GDM1 (cell line): Measurements from ENCODE around the gene TNFRSF17.
"Not testable (repeated sequence)": the region's sequence is repeated elsewhere in the genome, so short reads cannot be mapped to it uniquely, and the experiment has no call there.

Source experiments
- DNase-seq: peaks from one replicate; lab custom pipeline; 2025; lab: John Stamatoyannopoulos, UW

The TNFRSF17 gene

DNA sequence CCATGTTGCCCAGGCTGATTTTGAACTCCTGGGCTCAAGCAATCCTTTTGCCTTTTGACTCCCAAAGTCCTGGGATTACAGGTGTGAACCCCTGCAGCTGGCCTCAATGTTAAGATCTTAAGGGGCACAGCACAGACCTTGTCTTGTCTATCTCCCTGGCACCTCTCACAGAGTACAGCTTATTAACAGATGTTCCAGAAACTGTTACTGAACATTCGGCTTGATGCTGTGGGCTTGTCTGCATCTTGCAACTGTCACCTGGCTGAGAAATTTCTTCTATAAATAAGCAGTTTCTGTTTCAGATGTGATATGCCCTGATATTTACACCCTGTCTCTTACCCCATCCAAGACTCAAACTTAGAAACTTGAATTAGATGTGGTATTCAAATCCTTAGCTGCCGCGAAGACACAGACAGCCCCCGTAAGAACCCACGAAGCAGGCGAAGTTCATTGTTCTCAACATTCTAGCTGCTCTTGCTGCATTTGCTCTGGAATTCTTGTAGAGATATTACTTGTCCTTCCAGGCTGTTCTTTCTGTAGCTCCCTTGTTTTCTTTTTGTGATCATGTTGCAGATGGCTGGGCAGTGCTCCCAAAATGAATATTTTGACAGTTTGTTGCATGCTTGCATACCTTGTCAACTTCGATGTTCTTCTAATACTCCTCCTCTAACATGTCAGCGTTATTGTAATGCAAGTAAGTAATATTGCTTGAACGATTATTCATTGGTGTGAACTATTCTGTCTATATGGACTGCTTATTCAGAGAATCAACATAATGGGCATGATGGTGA lies at the start of gene TNFRSF17:
TNFRSF17 (plus strand) TSS at position 450 of the 791 bp plus-strand sequence; CDS start at position 565, 115 bp downstream.
- no peak for DNase-seq

DNA sequence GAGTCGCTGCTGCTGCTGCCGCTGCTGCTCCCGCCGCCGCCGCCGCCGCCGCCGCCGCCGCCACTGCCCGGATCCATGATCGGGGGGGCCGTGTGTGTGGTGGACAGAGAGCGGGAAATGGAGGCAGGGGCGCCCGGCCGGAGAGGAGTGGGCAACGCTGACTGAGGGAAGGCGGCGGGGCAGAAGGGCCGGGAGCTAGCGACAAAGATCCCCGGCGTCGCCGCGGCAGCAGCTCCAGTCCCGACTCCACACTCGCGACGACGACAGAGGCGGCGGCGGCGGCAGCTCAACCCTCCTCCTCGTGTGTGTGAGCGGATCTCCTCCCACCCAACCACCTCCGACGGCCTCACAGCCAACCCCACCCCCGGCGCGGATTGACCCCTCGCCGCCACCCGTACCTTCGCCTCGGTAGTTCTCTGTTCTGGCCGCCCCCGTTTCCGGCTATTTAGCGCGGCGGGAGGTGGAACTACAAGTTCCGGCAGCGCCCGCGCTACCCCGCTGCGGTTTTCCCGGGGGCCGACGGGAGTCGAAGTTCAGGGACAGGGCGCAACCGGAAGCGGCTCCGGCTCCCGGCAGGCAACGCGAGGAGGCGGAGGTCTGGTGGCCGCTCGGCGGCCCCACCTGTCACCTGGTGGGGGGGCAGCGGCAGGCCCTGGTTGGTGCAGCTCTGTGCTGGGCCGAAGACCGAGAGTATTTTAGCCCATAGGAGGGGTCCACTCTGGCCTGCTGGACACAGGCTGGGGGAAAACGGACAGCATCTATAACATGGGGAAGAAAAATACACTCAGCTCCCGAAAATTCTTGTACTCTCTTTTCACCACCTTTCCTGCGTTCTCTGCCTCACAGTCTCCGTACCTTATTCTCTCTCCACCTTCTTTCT lies 49.1 kb upstream of the TNFRSF17 start, which contains the start of gene GSPT1:
GSPT1 (minus strand) TSS at position 313 of the 880 bp plus-strand sequence; CDS start at position 77, 236 bp downstream.
- peak; percentile 98 for DNase-seq

DNA sequence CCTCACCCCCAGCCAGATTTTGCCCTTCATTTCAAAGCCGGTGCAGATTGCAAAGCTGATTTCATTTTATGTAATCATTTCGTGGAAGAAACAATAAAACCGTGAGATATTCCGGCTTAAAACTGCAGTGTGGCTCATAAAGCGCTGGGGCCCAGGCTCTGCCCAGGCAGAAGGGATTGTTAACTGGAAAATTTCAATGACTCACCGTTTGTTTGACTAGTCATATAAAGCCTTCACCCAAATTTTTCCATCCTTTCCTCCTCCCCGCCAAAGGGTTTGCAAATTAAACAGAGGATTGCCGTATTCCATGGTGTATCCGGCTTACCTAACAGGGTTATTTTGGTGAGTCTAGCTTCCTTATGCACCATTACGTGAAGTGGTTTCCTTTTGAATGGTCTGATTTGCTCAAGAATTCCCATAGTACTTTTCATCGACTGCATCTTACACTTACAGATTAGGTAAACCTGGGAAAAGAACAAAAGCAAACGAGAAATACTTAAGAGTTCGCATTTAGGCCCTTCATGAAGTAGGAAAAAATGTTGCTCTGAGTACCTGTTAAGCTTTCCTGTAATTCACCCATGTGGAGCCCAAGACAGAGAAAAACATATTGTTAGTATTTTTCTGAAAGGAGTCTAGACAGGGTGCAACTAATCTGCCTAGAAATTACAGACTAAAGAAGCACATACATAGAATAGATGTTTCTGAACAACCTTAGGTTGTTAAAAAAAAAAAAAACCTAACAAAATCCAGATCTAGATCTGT lies 48.3 kb upstream of the TNFRSF17 start:
- DNase-seq, result no peak

DNA sequence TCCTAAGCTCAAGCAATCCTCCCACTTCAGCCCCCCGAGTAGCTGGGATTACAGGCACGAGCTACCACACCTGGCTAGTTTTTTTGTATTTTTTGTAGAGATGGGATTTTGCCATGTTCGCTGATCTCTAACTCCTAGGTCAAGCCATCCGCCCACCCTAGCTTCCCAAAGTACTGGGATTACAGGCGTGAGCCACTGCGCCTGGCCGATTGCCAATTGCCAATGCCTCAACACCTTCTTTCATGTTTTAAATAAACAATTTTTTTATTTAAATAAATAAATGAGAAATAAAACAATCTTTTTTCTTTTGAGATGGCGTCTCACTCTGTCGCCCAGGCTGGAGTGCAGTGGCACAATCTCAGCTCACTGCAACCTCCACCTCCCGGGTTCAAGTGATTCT lies 41.0 kb upstream of the TNFRSF17 start:
- DNase-seq, result not testable (repeated sequence)

DNA sequence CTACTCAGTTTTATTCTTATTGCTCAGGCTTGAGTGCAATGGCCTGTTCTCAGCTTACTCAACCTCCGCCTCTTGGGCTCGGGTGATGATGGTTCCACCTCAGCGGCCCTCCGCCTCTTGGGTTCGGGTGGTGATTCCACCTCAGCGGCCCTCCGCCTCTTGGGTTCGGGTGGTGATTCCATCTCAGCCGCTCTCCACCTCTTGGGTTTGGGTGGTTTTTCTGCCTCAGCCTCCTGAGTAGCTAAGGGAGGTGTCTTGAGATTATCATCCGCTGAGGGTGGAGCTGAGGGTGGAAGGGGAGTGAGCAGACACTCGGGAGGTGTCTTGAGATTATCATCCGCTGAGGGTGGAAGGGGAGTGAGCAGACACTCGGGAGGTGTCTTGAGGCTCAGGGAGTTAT lies 37.7 kb upstream of the TNFRSF17 start:
- DNase-seq, result not testable (repeated sequence)

DNA sequence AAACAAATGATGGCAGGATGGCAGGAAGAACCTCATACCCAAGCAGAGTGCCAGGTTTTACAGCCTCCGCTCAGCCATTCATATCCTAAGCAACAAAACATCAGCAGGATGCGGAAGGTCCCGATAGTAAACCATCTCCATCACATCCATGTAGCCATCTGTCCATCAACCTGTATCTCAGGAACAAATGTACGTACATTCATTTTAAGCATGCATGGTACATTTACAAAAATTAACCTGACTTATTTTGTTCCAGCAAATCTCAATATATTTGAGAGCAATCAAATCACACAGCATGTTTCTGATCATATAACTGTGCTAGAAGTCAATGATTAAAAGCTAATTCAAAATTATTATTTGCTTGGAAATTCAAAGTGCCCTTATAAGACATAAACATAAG lies 23.1 kb upstream of the TNFRSF17 start, which contains the start of gene NPIPB2:
NPIPB2 (minus strand) TSS at position 101 of the 400 bp plus-strand sequence; CDS start at position 101, 0 bp downstream.
- not testable (repeated sequence) for DNase-seq

DNA sequence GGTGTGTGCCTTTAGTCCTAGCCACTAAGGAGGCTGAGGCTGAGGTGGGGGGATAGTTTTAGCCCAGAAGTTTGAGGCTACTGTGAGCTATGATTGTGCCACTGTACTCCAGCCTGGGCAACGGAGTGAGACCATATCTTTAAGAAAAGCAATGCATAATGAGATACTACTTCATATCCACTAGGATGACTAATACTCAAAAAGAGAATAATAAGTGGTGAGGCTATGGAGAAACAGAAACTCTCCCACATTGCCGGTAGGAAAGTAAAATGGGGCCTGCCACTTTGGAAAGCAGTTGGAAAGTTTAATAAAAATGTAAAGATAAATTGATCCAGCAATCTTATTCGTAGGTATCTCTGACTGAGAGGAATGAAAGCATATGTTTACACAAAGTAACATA lies 18.6 kb upstream of the TNFRSF17 start:
- DNase-seq, result no peak

DNA sequence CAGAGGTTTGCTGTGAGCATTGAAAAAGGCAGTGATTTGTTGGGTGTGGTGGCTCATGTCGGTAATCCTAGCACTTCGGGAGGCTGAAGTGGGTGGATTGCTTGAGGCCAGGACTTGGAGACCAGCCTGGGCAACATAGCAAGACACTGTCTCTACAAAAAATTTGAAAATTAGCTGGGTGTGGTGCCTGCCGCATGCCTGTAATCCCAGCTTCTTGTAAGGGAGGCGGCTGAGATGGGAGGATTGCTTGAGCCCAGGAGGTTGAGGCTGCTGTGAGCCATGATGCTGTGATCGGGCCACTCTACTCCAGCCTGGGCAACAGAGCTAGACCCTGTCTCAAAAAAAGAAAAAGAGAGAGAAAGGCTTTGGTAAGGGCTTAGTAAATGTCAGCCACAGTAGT lies 16.2 kb upstream of the TNFRSF17 start:
- no peak for DNase-seq

DNA sequence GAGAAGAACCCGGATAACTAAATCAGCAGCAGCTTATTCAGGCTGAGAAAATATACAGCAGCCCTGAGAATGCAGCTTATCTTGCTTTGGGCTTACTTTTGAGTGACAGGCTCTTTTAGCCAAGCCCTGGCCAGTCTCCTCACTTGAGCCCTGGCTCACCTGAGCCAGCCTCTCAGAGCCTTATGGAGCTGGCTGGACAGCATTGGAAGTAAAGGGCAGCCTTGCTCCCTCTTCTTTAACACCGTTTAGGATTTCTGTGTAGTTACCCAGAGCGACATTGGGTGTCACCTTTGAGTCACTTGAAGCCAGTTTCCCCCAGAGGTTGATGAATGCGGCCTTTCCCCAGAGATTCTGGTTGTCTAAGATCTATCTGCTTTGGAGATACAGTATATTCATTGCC lies 15.5 kb upstream of the TNFRSF17 start:
- DNase-seq, result peak; percentile 4

DNA sequence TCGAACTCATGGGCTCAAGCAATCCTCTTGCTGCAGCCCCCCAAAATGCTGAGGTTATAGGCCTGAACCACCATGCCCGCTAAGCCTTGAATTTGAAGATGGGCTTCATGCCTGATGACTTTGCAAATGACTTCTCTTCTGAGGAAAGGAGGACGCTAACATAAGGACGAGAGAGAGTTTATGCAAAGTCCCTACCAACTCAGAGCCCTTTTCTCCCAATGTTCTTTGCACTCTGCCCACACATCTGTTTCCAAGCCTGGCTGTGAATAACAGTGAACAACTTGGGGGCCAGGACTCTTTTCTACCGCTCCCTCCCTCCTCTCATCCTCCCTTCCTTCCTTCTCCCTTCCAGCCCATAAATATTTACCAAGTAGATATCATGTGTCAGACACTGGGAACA lies 14.6 kb upstream of the TNFRSF17 start:
- no peak for DNase-seq

DNA sequence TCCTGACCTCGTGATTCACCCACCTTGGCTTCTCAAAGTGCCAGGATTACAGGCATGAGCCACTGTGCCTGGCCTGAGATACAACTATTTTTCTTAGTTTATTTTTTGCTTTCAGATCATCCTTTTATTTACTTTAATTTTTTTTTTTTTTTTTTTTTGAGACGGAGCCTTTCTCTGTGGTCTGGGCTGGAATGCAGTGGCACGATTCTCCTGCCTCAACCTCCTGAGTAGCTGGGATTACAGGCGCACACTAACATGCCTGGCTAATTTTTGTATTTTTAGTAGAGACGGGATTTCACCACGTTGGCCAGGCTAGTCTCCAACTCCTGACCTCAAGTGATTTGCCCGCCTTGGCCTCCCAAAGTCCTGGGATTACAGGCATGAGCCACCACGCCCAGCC lies 11.4 kb upstream of the TNFRSF17 start:
- DNase-seq, result not testable (repeated sequence)

DNA sequence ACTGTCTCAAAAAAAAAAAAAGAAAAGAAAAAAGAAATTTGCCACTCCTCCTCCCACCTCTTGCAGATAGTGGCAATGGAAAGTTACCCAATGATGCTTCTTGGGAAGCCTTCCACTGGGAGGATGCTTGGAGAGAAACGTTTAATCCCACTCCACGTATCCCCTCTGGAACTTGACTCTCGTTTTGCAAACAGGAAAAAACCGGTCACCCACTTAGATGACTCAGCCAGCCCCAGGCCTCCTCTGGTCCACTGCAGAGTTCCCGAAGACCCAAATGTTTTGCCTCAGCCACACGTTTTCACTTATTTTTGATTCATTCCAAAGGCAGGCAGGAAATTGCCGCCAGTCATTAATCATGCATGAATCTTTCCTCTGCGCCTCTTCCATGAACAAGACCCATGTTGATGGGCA lies 9.3 kb upstream of the TNFRSF17 start:
- DNase-seq, result no peak

DNA sequence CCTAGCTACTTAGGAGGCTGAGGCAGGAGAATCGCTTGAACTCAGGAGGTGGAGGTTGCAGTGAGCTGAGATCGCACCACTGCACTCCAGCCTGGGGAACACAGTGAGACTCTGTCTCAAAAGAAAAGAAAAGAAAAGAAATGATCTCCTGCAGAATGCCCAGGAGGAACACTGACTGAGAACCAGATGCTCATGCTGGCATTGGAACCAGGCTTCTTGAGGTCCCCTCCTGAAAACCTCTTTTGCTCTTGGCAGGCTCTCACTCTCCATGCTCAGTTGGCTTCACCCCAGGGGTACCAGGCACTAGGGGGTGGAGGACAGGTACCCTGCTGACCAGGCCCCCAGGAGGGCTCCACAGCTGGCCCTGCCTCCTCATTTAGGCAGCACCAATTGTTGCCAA lies 8.5 kb upstream of the TNFRSF17 start:
- no peak for DNase-seq

DNA sequence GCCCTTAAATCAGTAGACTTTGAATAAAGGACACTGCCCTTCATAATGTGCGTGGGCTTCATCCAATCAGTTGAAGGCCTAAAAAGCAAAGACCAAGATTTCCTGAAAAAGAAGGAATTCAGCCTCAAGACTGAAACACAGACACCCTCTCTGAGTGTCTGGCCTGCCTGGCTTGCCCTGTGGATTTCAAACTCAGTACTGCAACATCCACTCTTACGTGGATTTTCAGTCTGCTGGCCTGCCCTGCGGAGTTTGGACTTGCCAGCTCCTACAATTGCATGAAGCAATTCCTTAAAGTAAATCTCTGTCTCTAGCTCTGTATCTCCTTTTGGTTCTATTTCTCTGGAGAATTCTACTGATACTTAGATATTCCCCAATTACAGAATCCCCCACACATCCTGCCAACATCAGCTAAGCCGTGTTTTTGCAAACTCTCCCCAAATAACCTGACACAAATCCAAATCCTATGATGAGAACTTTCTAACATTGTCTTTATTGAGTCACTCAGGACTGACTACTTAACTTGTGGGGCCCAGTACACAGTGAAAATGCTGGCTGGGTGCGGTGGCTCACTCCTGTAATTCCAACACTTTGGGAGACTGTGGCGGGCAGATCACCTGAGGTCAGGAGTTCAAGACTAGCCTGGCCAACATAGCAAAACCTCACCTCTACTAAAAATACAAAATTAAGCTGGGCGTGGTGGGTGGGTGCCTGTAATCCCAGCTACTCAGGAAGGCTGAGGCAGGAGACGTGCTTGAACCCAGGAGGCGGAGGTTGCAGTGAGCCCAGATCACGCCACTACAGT lies 7.2 kb upstream of the TNFRSF17 start:
- DNase-seq, result no peak

DNA sequence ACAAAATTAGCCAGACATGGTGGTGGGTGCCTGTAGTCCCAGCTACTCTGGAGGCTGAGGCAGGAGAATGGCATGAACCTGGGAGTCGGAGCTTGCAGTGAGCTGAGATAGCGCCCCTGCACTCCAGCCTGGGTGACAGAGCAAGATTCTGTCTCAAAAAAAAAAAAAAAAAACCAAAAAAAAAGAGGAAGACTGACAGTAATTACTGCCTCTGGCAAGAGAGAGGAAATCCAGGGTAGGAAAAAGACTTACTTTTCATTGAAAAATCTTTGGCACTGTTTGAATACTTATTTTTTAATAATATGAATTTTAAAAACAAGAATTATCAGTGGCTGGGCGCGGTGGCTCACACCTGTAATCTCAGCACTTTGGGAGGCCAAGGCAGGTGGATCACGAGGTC lies 2.6 kb upstream of the TNFRSF17 start:
- DNase-seq, result not testable (repeated sequence)

DNA sequence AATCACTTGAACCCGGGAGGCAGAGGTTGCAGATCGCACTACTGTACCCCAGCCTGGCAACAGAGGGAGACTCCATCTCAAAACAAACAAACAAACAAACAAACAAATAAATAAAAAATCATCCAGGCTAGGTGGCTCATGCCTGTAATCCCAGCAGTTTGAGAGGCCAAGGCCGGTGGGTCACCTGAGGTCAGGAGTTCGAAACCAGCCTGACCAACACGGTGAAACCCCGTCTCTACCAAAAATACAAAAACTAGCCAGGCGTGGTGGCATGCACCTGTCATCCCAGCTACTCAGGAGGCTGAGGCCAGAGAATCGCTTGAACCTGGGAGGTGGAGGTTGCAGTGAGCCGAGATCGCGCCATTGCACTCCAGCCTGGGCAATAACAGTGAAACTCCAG lies 2.0 kb upstream of the TNFRSF17 start:
- DNase-seq, result not testable (repeated sequence)

DNA sequence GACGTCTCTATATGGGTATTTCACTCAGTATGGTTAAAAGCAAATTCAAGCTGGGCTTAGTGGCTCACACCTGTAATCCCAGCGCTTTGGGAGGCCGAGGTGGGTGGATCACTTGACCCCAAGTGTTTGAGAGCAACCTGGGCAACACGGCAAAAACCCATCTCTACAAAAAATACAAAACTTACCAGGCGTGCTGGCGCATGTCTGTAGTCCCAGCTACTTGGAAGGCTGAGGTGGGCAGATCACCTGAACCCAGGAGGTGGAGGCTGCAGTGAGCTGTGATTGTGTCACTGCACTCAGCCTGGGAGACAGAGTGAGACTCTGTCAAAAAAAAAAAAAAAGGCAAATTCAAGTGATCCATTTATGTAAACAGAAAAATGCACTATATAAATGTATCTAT lies 1.3 kb upstream of the TNFRSF17 start:
- DNase-seq, result no peak

DNA sequence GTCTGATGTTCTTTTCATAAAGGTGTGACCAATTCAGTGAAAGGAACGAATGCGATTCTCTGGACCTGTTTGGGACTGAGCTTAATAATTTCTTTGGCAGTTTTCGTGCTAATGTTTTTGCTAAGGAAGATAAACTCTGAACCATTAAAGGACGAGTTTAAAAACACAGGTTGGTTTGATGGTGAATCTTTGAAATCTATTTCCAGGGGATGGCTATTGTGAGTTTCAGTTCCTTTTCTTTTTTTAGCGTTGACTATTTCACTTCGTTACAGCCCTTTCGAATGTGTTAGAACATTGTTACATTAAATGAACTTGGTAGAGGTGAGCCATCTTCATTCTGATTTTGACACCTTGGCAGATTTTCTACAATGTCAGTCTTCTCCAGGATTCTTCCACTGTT lies 1.2 kb downstream of the TNFRSF17 start:
- DNase-seq, result no peak

DNA sequence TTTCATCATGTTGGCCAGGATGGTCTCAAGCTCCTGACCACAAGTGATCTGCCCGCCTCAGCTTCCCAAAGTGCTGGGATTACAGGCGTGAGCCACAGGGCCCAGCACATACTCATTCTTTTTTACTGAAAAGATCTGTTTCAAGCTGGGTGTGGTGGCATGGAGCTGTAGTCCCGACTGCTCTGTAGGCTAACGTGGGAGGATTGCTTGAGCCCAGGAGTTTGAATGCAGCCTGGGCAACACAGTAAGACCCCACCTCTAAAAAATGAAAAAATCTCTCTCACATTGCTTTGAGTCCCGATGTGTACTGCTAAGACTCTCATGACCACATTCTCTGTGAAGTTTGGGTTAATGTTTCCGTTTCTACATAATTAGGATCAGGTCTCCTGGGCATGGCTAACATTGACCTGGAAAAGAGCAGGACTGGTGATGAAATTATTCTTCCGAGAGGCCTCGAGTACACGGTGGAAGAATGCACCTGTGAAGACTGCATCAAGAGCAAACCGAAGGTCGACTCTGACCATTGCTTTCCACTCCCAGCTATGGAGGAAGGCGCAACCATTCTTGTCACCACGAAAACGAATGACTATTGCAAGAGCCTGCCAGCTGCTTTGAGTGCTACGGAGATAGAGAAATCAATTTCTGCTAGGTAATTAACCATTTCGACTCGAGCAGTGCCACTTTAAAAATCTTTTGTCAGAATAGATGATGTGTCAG lies 2.3 kb downstream of the TNFRSF17 start:
- no peak for DNase-seq

DNA sequence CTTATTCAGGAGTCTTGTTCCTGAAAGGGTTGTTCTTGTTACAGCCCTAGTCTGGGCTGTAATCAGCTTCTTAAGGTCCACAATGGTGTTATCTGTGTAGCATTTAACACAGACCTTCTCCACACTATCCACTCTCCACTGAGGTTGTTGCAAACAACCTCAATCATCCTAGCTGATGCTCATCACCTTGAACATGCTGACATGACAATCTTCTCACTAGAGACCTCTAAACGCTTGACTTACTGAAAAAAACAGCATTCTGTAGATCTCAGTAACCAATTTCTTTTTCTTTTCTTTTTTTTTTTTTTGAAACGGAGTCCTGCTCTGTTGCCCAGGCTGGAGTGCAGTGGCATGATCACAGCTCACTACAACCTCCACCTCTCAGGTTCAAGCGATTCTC lies 3.6 kb downstream of the TNFRSF17 start:
- DNase-seq, result no peak
